HG03135 (cell line): Measurements from ENCODE around the gene TULP1.

Experiments used
- ATAC-seq: cut with Tn5 transposase; IDR thresholded peaks from one replicate; pipeline ENCODE4 v1.9.1; 2021; ENCODE audit warnings: mild to moderate bottlenecking, moderate library complexity; ENCODE audit not compliant: unreplicated experiment

The TULP1 gene

DNA sequence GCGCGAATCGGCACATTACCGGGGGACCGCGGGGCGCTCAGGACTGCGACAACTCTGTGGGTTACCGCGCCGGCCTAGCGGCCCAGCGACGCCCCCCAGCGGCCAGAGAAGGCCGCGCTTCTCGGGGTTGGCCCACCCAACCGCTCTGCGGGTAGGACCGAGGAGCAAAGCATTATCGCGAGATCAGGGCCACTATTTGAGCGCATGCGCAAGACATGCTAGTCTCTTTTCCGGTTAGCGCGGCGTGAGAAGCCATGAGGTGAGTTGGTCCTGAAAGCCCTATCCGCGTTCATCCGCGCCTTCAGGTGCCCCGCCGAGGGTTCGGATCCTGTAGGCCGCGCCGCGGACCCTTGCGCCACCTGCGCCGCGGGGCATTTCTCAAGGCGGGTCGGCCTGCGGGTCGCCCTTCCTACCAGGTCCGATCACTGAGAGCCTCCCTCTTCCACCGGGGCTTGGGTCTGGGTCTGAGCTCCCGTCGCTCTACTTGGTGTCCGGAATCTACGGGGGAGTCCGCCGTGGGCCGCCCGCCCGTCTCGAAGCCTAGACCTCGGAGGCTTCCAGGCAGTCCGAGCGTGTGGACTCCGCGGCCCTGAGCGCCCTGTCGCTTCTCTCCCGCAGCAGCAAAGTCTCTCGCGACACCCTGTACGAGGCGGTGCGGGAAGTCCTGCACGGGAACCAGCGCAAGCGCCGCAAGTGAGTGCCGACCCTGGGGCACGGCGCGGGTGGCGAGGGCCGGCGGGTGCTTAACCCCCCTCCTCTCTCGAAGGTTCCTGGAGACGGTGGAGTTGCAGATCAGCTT is 44.3 kb downstream of the TULP1 start, which contains the start of gene RPL10A:
Gene RPL10A, plus strand, starts transcription at position 221 of the 799 bp plus-strand sequence. Its CDS starts 34 bp downstream, at position 255.
- peak; percentile 77 for ATAC-seq

DNA sequence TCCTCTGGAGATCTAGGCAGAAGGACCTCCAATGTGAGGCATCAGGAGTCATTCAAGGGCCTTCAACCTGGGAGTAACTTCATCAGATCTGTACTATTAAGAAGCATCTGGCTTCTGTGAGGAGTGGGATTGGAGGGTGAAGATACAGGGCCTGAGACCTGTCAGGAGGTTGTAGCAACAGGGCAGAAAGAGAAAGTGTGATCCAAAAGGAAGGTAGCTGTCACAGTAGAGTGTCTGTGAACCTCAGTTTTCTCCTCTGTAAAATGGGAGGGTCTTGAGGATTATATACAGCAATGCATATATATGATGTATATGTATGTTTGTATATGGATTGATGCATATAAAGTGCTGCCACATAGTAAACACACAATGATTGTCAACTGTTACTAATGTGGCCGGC is 47.0 kb downstream of the TULP1 start:
- no peak for ATAC-seq

DNA sequence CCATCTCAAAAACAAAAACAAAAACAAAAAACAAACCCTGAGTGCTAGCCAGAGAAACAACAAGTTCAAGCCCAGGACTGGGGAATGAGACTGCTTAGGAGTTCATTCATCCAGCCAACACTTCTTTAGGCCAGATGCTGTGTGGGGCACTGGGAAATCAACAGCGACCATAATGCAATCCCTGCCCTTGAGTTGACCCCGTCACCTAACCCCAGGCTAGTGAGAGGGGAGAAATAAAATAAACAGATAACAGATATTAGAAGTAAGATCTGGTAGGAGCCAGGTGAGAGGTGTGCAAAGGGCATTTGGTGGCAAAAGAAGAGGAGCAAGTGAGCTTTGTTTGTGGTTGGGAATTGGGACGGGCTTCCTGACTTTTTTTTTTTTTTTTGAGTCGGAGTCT is 49.4 kb downstream of the TULP1 start:
- ATAC-seq, result no peak

DNA sequence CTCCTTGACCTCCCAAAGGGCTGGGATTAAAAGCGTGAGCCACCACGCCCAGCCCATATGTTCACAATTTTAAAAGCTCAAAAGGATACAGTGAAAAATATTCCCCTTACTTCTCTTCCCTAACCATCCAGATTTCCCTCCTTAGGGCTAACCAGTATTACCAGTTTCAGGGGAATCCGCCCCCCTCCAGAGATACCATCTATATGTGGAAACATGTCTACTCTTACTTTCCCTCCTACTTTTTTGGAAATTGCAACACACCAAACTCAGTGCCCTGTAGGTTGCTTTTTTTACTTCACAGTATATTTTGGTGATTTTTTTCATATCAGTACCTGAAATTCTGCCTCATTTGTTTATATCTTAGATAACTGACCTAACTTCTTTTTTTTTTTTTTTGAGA is 51.4 kb downstream of the TULP1 start:
- no peak for ATAC-seq

DNA sequence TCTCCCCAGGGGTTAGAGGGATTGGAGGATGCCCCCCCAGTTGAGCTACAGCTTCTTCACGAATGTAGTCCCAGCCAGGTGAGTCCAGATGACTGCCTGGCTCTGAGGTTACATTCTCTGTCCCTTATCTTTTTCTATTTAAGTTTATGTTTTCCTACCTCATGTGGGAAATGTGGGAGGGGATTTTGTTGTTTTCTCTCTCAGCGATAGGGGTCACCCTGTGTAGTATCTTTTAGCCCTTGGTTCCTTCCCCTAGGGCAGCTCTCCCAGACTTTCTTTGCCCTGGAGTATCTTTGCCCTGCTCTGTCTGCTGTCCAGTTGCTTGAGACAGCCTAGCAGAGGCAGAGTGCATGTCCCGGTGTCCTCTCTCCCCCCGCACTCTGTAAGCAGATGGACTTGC is 54.8 kb downstream of the TULP1 start:
- no peak for ATAC-seq

DNA sequence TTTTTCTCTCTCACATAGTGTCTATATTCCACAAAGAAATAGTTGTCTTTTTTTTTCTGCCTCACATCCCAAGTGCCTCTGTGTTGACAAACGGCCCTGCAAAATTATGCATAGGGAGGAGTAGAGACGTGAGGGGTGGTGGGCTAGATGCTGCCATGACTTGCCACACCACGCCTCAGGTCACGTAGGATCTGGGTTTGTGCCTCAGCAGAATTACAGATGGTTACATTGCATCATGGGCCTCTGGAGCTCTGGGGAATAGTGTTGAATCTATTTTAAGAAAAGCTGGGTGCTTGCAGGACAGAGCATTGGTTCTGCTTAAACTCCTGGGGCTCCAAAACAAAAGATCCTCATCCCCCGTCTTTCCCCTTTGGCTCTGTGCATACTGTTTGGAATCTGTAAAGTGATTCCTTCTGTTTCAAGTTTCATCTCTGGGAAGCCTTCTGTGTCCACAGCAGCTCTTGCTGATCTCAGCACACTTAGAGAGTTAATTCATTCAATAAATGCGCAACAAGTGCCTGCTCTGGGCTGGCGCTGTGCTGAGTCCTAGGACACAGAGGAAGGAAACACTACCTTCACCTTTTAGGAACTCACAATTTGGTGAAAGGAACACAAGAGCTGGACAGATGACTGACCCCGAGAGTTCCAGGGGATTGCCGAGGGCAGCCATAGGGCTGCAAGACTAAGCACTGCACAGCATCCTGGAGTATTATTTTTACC is 58.1 kb downstream of the TULP1 start:
- no peak for ATAC-seq

DNA sequence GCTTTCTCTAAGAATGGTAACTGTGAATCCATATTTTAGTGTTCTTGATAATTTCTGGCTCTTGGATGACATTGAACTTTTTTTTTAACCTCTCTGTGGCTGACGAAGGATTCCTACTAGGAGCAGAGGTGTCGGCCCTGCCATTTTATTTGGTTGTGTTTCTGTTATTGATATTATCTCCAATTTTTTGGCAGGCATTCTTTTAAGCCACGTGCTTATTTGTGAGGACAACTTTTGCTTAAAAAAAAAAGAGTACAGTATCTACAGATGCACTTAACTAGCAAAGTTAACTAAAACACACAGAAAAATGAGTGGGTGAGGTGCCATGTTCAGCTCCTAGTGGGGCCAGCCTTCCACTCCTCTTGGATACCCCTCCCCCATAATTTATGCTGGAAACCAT is 59.5 kb downstream of the TULP1 start:
- no peak for ATAC-seq

DNA sequence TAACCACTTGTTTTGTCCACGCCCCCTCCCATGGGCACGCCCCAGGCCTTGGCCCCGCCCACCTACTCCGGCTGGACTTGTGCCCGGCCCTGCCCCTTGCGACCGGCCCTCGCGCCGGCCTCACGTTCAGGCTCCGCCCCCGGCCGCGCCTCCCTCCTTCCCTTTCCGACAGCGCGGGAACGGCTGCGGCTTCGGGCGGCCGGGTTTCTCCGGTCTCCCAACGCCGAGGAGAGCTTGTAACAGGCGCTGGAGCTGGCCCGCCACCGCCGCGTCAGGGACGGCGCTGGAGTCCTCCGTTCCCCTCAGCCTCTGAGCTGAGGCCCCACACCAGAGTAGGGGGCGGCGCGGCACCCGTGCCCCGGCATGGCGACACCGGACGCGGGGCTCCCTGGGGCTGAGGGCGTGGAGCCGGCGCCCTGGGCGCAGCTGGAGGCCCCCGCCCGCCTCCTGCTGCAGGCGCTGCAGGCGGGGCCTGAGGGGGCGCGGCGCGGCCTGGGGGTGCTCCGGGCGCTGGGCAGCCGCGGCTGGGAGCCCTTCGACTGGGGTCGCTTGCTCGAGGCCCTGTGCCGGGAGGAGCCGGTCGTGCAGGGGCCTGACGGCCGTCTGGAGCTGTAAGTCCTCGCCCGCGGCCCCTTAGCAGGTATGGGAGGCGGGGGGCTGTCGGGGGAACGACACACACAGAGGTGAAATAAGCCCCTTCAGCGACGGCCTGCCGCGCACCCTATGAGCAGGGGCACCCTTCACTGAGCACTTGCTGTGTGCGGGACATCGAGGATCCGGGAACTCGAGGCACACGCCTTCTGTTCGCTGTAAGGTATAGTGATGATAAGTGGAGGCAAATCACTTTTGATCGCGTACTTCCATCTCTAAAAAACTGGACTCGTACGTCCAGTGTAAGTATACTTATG is 60.3 kb downstream of the TULP1 start, which contains the start of gene FANCE:
Gene FANCE, plus strand, starts transcription at position 156 of the 908 bp plus-strand sequence. Its CDS starts 208 bp downstream, at position 364.
- peak; percentile 87 for ATAC-seq

- no peak for ATAC-seq
Observed at GRCh38 chr6:35451354-35452182, 61.1 kb downstream of the TULP1 start.

- ATAC-seq, result no peak
Observed at GRCh38 chr6:35449287-35449881, 63.3 kb downstream of the TULP1 start.

DNA sequence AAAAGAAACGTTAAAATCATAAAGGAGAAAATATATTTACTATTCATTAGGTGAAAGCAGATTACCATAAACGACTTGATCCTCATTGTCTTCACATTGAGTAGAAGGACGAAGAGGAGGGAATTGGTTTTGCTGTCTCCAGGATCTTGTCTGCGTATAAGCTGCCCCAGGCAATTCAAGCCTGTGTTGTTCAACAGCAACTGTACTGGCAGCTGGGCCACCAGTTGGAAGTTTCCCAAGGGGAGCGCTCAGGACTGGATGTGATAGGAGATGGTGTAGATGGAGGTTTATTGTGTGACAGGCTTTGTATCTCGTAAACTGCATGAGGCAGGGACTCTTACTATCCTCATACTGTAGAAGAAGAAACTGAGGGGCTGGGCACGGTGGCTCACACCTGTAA is 64.5 kb downstream of the TULP1 start:
- ATAC-seq, result no peak
